ENCODE results near the gene CROCC2. TPM values are rescaled to one million over a fixed set of nuclear protein-coding genes. Genes with fewer than 3 reads are reported as not detected.

CROCC2 gene
- total RNA-seq, 1 donor from 2014 or later: 3.4 TPM

DNA sequence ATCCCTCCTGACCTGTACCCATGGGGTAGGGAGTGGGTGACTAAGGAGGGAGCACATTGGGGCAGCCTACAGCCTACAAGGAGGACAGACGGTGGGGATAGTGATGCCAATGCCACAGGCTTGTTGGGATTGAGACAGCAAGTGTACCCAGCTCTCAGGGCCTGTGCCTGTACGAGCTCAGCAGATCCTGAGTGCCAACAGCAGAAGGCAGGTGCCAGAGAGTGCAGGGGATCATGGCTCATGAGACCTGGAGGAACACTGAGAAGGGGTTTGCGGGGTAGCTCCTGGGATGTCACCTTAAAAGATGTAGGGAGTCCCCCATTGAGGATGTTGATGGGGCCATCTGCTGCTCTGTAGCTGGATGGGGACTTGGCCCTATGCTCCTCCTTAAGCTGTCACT is 82.0 kb downstream of the CROCC2 start:
- H3K27me3 ChIP-seq (ENCODE audit: low read depth): peaks cover 2% of the 10 kb centered on the region
- TF ChIP-seq, protein P1, sequence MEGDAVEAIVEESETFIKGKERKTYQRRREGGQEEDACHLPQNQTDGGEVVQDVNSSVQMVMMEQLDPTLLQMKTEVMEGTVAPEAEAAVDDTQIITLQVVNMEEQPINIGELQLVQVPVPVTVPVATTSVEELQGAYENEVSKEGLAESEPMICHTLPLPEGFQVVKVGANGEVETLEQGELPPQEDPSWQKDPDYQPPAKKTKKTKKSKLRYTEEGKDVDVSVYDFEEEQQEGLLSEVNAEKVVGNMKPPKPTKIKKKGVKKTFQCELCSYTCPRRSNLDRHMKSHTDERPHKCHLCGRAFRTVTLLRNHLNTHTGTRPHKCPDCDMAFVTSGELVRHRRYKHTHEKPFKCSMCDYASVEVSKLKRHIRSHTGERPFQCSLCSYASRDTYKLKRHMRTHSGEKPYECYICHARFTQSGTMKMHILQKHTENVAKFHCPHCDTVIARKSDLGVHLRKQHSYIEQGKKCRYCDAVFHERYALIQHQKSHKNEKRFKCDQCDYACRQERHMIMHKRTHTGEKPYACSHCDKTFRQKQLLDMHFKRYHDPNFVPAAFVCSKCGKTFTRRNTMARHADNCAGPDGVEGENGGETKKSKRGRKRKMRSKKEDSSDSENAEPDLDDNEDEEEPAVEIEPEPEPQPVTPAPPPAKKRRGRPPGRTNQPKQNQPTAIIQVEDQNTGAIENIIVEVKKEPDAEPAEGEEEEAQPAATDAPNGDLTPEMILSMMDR (IDR thresholded peaks at IDR 0.05): no peak
- DNase-seq: no peak
- intact Hi-C loops (cut with DNase I): no loop called here
- H3K36me3 ChIP-seq: no peaks in the 10 kb centered on the region
- H3K4me1 ChIP-seq: peaks cover 43% of the 10 kb centered on the region
- no peak overlapping the region for H3K27ac ChIP-seq
- no peak overlapping the region for H3K4me3 ChIP-seq
- ATAC-seq: no peak
- no peaks in the 10 kb centered on the region for H3K9me3 ChIP-seq

DNA sequence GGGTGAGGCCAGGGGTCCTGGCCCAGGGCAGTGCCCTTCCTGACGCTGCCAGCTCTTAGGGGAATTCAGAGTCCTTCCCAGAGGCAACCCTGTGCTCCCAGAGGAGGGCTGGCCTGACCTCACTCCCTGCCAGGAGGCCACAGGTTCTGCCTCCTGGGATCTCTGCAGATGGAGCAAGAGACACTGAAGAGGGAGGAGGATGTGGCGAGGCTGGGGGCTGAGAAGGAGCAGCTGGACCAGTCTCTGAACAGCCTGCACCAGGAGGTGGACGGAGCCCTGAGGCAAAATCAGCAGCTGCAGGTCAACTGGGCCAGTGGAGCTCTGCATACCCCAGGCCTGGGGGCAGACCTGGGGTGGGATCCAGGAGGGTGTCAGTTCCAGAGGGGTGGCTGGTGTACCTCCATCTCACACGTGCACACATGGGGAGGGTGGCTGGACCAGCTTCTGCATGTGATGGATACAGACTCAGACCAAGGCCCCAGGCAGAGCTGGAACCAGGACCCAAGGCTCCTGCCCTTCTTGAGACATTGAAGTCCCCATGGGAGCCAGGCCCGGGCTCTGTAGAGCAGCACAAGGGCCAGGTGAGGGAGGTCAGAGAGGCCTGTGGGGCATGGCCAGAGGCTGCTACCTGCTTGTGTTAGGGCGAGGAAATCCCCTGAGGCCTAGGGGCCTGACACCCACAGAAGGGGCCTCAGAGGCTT is 82.6 kb downstream of the CROCC2 start:
- DNase-seq: peak; percentile 38
- ATAC-seq: no peak
- no peak overlapping the region for H3K27ac ChIP-seq
- H3K36me3 ChIP-seq: no peaks in the 10 kb centered on the region
- H3K27me3 ChIP-seq (ENCODE audit: low read depth): no peaks in the 10 kb centered on the region
- TF ChIP-seq, protein P1 (IDR thresholded peaks at IDR 0.05): no peak
- no peak overlapping the region for H3K4me3 ChIP-seq
- H3K9me3 ChIP-seq: no peaks in the 10 kb centered on the region
- H3K4me1 ChIP-seq: peaks cover 43% of the 10 kb centered on the region
- intact Hi-C loops (cut with DNase I): no loop called here

DNA sequence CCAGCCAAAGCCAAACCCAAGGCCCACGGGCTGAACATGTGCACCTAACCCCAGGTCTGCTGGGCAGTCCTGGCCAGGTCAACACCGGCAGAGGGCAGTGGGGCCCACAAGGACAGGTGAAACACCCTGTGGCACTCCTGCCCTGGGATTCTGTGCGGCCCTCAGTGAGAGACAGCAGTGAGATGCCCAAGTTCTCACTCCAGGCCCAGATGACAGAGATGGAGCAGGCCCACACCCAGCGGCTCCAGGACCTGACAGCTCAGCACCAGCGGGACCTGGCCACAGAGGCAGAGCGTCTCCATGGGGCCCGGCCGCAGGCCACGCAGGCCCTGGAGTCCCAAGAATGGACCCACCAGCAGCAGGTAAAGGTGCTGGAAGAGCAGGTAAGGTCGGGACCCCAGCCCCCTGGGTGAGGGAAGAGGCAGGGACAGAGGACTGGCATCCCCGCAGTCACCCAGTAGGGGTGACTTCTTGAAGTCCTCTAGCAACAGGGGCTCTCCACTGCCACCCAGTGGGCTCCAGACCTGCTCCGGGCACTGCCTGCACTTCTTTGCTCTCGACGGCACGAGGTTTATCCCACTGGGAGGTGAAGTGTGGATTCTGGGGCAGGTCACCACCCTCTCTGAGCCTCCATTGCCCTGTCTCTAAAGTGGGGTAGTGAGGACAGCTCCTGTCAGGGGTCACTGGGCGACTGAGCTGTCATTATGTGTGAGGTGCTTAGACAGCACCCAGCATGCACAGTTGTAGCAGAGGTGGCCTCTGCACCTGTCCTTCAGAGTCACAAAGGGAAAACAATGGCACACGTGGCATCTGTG is 83.5 kb downstream of the CROCC2 start:
- Histone ChIP-seq H3K9me3 (no peaks in the 10 kb centered on the region), H3K36me3 (no peaks in the 10 kb centered on the region), H3K27ac (no peak overlapping the region), H3K4me1 (peaks cover 47% of the 10 kb centered on the region), H3K4me3 (no peak overlapping the region), H3K27me3 (ENCODE audit: low read depth) (no peaks in the 10 kb centered on the region)
- TF ChIP-seq, protein P1 (IDR thresholded peaks at IDR 0.05): peak; percentile 48
- peak in 1 of 2 donors; percentile 16 for ATAC-seq
- DNase-seq: peak; percentile 63
- intact Hi-C loops (cut with DNase I): no loop called here

DNA sequence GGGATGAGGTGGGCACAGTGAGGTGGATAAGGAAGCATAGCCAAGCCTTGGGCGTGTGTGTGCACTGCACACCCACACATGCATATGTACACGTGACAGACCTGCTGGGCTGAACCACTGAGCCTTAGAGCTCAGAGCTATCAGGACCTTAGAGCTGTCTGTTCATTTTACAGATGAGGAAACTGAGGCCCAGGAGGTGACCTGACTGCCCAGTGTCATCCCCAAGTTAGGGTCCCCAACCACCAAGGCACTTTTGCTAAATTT is 84.1 kb downstream of the CROCC2 start:
- DNase-seq: no peak
- Histone ChIP-seq H3K27me3 (ENCODE audit: low read depth) (no peaks in the 10 kb centered on the region), H3K9me3 (no peaks in the 10 kb centered on the region), H3K27ac (no peak overlapping the region), H3K4me3 (no peak overlapping the region), H3K36me3 (no peaks in the 10 kb centered on the region), H3K4me1 (peaks cover 53% of the 10 kb centered on the region)
- intact Hi-C loops (cut with DNase I): no loop called here
- ATAC-seq: no peak
- TF ChIP-seq, protein P1 (IDR thresholded peaks at IDR 0.05): no peak

DNA sequence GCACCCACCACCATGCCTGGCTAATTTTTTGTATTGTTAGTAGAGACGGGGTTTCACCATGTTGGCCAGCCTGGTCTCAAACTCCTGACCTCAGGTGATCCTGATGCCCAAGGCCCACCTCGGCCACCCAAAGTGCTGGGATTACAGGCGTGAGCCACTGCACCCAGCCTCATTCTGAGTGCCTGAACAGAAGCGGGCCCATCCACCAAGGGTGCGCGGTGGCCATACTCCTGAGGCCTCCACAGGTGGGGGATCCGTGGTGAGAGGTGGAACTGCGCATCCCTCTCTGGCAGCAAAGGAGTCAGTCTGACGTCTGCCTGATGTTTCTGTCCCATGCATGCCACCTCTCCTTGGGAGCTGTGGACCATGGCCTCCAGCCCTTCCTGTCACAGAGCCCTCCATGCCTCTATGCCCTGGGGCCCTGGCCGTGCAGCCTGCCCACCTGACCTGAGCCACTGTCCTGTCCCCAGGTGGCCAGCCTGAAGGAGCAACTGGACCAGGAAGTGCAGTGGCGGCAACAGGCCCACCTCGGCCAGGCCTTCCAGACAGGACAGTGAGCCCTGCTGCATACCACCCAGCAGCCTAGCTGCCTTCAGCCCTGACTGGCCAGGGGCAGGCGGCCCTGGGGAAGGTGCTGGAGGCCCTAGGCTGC is 84.7 kb downstream of the CROCC2 start:
- TF ChIP-seq, protein P1 (IDR thresholded peaks at IDR 0.05): no peak
- Histone ChIP-seq H3K4me1 (peaks cover 58% of the 10 kb centered on the region), H3K9me3 (no peaks in the 10 kb centered on the region), H3K4me3 (no peak overlapping the region), H3K27ac (peak overlapping the region; percentile 82), H3K27me3 (ENCODE audit: low read depth) (no peaks in the 10 kb centered on the region), H3K36me3 (no peaks in the 10 kb centered on the region)
- intact Hi-C loops (cut with DNase I): no loop called here
- DNase-seq (peak; percentile 47), ATAC-seq (no peak)

All from lower lobe of right lung (tissue), 2 donors.